Stimulated activated CD8-positive, alpha-beta memory T cell treated with anti-CD3 and anti-CD28 coated beads, Interleukin-15, amount 100 ng/mL, for 4 hours (primary cell): ENCODE data around the gene CHL1.

Source experiments
- DNase-seq, 2 donors: peaks; one replicate each; pipeline ENCODE4 v3.0.0-alpha.2; 2020; ENCODE audit warnings: low read depth in 2 of 2

Gene CHL1, protein sequence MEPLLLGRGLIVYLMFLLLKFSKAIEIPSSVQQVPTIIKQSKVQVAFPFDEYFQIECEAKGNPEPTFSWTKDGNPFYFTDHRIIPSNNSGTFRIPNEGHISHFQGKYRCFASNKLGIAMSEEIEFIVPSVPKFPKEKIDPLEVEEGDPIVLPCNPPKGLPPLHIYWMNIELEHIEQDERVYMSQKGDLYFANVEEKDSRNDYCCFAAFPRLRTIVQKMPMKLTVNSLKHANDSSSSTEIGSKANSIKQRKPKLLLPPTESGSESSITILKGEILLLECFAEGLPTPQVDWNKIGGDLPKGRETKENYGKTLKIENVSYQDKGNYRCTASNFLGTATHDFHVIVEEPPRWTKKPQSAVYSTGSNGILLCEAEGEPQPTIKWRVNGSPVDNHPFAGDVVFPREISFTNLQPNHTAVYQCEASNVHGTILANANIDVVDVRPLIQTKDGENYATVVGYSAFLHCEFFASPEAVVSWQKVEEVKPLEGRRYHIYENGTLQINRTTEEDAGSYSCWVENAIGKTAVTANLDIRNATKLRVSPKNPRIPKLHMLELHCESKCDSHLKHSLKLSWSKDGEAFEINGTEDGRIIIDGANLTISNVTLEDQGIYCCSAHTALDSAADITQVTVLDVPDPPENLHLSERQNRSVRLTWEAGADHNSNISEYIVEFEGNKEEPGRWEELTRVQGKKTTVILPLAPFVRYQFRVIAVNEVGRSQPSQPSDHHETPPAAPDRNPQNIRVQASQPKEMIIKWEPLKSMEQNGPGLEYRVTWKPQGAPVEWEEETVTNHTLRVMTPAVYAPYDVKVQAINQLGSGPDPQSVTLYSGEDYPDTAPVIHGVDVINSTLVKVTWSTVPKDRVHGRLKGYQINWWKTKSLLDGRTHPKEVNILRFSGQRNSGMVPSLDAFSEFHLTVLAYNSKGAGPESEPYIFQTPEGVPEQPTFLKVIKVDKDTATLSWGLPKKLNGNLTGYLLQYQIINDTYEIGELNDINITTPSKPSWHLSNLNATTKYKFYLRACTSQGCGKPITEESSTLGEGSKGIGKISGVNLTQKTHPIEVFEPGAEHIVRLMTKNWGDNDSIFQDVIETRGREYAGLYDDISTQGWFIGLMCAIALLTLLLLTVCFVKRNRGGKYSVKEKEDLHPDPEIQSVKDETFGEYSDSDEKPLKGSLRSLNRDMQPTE (N-terminal part only)

GRCh38 chr3:196311-197148 is at the start of gene CHL1:
Gene CHL1 (plus strand): TSS chr3:196763. CDS start chr3:319777, 123,014 bp downstream.
- no peak for DNase-seq

DNA sequence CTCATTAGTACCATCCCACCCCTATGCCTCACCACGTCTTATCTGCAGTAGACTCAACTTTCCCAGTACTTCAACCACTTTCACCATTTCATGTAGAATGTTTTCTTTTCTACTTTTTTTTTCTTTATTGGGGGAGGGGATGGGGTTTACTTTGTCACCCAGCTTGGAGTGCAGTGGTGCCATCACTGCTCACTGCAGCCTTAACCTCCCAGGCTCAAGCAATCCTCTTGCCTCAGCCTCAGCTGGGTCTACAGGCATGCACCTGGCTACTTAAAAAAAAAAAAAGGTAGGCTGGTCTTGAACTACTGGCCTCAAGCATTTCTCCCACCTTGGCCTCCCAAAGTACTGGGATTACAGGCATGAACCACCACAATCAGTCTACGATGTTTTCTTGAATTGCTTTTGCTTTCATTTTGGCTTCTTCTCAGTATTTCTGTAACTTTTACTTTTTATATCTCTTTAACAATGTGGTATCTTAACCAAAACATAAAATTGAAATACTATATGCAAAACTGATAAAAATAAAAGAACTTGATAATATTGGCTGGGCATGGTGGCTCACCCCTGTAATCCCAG is 44.9 kb upstream of the CHL1 start:
- no peak for DNase-seq

- no peak for DNase-seq
These were observed 36.6 kb upstream of the CHL1 start for GRCh38 chr3:159974-160373.

DNA sequence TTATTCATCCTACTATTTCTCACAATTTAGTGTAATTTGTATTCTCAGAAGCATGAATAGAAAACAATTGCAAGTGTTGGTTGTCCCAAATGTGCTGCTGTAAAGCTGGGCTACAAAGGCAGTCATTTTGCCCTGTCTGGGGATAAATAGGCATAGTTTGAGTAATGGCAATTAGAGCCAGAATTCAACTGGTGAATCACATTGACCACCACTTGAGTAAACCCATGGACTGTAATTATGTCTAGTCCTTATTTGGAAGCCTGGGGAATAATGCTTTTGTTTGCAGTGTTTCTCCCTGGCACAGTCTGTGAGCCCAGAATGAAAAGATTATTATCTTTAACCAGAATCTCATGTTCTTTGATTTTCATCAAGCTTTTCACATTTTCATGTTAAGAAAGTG is 30.5 kb upstream of the CHL1 start:
- DNase-seq: no peak

- DNase-seq: no peak
These were observed 29.8 kb upstream of the CHL1 start for GRCh38 chr3:166799-167198.

GRCh38 chr3:173886-174285 is 22.7 kb upstream of the CHL1 start:
- no peak for DNase-seq

- DNase-seq: no peak
These were observed 11.6 kb upstream of the CHL1 start for GRCh38 chr3:184976-185375.

DNA sequence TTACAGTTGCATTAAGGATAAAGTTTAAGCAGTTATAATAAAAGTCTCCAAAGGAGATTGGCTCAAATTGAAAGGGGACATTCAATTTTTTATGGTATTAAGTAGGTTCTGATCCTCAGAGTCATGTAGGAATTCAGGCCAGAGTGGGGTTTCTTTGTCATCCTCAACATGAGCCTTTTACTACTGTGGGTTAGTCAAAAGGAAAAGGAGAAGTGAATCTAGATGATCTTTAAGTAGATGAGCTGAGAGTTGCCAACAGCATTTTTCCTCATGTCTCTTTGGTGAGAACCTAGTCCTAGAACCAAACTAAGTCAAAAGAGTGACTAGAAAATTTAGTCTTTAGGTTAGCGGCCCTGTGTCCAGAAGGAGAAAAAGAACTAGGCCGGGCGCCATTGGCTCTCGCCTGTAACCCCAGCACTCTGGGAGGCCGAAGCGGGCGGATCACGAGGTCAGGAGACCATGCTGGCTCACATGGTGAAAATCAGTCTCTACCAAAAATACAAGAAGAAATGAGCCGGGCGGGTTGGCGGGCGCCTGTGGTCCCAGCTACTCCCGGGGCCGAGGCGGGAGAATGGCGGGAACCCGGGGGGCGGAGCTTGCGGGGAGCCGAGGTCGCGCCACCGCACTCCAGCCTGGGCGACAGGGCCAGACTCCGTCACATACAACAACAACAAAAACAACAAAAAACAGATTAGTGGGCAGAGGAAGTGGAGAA is 4.2 kb upstream of the CHL1 start:
- no peak for DNase-seq

GRCh38 chr3:194001-194400 is 2.6 kb upstream of the CHL1 start:
- no peak for DNase-seq

- DNase-seq: no peak
These were observed 2.1 kb upstream of the CHL1 start for GRCh38 chr3:194421-194820.

DNA sequence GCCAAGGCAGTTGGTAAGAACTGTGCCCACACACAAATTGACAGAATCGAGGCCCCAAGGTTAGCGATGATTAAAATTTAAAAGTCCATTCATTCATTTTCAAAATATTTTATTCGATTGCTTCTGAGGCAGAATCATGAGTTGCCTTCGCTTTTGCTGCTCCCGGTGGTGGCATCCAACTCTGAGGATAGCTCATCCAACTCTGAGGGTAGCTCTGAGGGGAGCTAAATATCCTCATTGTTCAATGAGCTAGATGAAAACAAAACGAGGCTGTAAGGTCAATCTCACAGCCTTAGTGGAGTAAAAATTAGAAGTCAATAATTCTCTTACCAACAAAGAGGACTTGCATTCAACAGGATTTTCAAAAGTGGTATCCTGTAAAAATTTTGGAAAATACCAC is 897 bp upstream of the CHL1 start:
- no peak for DNase-seq

- DNase-seq: no peak
These were observed 725 bp downstream of the CHL1 start for GRCh38 chr3:197149-197827.

DNA sequence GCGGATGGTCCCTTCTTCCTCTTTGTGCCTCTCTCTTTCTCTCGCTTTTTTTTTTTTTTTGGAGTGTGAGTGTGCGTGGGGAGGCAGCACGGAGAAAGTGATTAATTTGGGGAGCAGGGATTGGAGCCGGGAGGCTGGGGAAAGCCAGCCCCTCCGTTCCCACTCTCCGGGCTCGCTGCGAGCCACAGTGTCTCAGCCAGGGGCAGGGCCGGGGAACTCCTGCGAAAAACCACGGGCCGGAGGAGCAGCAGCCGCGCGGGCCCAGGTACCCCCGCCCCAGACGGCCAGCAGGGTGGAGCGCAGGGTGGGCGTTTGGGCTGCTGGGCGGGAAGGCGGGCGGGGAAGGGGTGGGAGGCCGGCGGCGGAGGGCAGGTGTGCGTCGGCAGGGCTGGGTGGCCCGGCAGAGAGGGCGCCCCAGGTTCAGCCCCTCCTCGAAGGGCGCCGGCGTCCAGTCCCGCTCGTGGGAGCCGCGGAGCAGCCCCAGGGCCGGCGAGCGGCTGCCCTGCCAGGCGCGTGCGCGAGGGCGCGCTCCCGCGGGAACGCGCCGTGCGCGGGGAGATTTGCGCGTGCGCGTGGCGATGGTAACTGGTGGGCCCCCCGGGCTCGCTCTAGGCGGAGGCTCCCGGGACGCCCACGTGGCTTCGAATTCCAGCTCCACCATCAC is 1.4 kb downstream of the CHL1 start:
- DNase-seq: no peak

- DNase-seq: no peak
These were observed 3.3 kb downstream of the CHL1 start for GRCh38 chr3:199835-200234.

- DNase-seq: no peak
These were observed 4.3 kb downstream of the CHL1 start for GRCh38 chr3:200758-201325.

DNA sequence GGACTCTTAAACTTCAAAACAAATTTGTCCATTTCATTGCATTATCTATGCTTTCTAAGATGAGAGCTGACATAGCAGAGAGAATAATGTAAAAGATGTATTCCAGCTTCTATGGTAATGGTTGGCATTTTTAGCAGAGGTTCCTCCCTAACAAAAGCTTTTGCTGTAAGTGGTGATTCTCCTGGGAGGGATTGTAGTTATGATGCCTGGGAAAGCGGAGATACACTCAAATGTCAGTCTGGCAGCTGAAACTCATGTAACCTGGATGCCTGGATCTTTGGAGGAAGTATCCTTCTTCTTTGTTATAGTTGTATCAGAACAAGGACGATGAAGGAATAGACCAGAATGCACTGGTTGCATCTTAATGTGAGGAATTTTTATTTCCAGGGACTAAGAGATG is 7.5 kb downstream of the CHL1 start:
- DNase-seq: no peak

- no peak for DNase-seq
These were observed 11.4 kb downstream of the CHL1 start for GRCh38 chr3:207973-208372.

DNA sequence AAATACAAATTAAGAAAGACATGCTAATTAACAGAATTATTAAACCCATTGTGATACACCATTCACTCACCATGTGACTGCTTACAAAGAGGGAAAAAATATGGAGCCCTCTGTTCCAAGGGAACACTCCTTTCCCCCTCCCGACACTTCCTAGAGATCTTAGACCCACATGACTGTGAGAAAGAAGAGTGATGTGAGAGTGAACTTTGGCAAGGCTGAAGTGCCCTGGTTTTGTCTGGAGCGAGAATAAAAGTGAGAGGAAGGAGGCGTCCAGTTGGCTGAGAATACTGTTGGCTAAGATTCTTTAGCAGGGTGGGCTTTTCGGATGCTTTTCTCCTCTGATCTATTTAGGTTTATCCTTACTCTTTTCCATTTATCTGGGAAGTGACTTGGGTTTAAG is 14.1 kb downstream of the CHL1 start:
- no peak for DNase-seq

DNA sequence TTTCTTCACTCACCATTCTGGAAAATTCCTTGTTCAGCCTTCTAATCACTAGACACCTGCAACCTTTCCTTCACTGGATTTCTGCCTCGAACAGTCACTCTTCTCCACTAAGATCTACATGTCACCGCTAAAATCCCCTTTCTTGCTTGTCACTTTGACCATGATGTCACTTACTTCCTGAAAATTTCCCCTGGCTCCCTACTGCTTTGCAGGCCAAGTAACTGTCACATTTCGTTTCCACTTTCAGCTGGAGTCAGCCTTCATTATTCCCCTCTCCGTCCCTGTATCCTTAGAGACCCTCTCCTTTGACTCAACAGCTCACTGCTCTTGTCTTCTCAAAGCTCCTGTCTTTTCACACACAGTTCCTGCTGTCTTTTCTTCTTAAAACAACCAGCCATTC is 15.9 kb downstream of the CHL1 start:
- DNase-seq: no peak
